Nucleus accumbens (tissue), 56 donors: Measurements from ENCODE around the gene HIRIP3.
"Not testable (repeated sequence)": the region's sequence is repeated elsewhere in the genome, so short reads cannot be mapped to it uniquely, and the experiment has no call there.

Source experiments
- DNase-seq, 56 donors: peaks; one replicate each; lab custom pipeline; 2025; lab: John Stamatoyannopoulos, UW

HIRIP3 gene

DNA sequence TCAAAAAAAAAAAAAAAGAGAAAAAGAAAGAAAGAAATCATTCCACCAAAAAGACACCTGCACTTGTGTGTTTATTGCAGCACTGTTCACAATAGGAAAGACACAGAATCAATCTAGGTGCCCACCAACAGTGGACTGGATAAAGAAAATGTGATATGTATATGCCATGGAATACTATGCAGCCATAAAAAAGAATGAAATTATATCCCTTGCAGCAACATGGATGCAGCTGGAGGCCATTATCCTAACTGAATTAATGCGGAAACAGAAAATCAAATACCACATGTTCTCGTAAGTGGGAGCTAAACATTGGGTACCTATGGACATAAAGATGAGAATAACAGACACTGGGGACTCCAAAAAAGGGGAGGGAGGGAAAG is 21.9 kb upstream of the HIRIP3 start:
- DNase-seq, result no peak

- DNase-seq, result no peak
Observed at GRCh38 chr16:30016555-30017276, 21.3 kb upstream of the HIRIP3 start.

DNA sequence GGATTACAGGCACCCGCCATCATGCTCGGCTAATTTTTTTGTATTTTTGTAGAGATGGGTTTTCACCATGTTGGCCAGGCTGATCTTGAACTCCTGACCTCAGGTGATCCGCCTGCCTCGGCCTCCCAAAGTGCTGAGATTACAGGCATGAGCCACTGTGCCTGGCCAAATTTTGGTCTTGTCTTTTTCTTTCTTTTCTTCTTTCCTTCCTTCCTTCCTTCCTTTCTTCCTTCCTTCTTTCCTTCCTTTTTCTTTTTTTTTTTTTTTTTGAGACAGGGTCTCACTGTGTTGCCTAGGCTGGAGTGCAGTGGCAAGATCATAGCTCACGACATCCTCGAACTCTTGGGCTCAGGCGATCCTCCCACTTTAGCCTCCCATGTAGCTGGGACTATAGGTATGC is 20.0 kb upstream of the HIRIP3 start:
- not testable (repeated sequence) for DNase-seq

DNA sequence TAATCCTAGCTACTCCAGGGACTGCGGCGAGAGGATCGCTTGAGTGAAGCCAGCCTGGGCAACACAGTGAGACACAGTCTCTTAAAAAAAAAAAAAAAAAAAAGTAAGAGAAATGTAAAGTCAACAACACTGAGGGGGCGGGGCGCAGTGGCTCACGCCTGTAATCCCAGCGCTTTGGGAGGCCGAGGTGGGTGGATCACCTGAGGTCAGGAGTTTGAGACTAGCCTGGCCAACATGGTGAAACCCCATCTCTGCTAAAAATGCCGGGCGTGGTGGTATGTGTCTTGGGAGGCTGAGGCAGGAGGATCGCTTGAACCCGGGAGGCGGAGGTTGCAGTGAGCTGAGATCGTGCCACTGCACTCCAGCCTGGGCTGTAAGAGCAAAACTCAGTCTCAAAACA is 17.2 kb upstream of the HIRIP3 start:
- DNase-seq, result not testable (repeated sequence)

DNA sequence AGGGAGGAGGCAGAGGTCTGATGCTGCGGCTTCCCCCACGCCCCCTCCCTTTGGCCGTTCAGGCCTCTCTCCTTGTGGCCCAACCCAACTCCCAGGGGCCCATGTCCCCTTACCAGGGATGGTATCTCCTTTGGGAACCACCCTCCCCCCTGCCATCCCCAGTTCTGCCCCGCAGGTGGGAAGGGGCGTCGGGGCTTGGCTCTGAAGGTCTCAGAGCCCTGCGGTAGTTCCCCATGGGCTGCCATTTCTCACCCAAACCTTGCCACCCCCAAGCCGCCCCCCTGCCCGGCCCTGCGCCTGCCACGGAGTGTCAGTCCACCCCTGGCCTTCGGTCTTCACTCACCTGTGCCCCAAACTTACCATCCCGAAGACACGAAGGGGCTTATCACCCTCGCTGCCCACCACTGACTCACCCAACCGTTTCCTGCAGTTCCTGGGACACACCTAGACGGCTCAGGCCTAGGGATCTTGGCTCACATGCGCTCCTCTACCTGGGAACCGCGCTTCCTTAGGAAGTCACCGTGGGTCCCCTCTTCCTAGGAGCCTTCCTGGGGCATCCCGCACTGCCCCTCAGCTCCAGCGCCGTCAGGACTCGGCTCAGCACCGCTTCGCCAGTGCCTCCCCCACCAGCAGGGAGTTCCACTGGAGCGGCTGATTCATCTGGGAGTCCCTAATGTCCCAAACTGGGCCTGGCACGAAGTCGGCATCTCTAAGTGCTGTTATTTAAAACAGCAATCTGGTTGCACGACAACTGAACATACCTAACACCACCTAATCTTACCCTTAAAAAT is 16.5 kb upstream of the HIRIP3 start:
- DNase-seq, result no peak

- DNase-seq, result peak in 11 of 56 donors; percentile 15 to 72 (median 36)
Observed at GRCh38 chr16:30010844-30011713, 15.7 kb upstream of the HIRIP3 start, which contains the start of gene DOC2A. TSS of gene DOC2A (minus strand) at chr16:30011027. CDS start at chr16:30010222, 805 bp downstream.

GRCh38 chr16:30009990-30010843 is 14.8 kb upstream of the HIRIP3 start:
- DNase-seq, result peak in 1 of 56 donors; percentile 60

DNA sequence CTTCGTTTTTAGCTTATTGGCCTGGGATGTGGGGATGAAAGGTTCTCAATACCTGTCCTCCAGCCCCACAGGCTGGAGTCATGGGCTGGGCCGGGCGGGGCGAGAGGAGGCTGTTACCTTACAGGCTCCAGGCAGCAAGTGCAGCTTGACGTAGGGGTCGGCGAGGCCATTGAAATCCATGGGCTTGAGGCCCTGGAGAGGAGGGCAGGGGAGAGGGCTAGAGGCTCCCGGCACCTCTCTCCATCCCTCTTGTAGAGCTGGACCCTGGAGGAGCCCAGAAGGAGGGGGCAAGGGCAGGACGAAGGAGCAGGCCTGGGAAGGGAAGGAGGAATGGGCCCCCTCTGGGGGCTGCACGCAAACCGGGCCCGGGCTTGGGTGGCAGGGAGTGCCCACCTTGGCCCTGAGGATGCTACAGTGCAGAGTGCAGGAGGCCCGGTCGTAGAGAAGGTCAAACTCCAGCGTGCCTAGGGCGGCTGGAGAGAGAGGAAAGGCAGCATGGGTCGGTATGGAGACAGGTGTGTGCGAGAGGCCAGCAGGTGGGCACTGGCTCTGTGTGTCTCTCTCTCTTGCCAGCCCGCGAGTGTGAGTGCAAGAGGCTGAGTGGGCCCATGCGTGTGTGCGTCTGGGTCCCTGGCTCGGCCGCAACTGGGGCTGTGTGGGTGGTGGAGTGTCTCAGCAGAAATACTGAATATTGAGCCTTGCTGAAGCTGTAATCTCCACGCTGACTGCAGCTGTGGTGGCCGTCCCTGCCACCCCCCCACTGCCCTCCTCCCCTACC is 13.9 kb upstream of the HIRIP3 start:
- DNase-seq, result no peak

- no peak for DNase-seq
Observed at GRCh38 chr16:30007378-30007895, 12.0 kb upstream of the HIRIP3 start.

GRCh38 chr16:30006659-30007377 is 11.4 kb upstream of the HIRIP3 start:
- DNase-seq, result no peak

DNA sequence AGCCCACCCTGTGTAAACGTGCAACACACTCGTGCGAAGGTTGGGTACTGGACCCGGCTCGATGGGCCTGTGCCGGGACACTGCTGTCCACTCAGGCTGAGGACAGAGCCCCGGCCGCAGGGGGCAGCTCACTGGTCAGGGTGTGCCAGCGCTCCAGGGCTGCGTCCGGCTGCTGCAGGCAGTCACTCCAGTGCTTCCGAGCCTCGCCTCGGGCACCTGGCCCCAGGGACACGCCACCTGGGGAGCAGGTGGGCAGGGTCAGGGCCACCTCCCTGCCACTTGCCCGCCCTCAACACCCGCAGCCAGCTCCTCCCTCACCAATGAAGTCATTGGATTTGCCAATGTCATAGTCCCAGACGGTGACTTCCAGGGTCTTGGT is 10.7 kb upstream of the HIRIP3 start:
- DNase-seq, result no peak

- peak in 8 of 56 donors; percentile 6 to 25 (median 12) for DNase-seq
Observed at GRCh38 chr16:30005341-30006094, 10.1 kb upstream of the HIRIP3 start.

- DNase-seq, result no peak
Observed at GRCh38 chr16:30004811-30005242, 9.4 kb upstream of the HIRIP3 start.

DNA sequence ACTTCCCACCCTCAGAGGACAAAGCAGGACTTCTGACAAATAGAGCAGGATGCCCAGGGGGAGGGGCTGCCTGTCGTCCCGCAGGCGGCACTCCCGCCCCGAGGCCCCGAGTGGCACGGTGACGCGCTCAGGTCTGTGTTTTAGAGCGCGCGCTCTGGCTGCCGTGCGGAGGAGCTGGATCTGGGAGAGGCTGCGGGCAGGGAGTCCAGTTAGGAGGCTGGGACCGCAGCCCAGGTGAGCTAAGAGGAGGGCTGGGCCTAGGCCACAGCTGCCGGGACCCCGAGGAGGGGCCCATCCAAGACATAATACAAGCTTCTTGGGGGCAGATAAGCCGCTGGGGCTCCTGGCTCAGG is 9.0 kb upstream of the HIRIP3 start:
- DNase-seq, result no peak

DNA sequence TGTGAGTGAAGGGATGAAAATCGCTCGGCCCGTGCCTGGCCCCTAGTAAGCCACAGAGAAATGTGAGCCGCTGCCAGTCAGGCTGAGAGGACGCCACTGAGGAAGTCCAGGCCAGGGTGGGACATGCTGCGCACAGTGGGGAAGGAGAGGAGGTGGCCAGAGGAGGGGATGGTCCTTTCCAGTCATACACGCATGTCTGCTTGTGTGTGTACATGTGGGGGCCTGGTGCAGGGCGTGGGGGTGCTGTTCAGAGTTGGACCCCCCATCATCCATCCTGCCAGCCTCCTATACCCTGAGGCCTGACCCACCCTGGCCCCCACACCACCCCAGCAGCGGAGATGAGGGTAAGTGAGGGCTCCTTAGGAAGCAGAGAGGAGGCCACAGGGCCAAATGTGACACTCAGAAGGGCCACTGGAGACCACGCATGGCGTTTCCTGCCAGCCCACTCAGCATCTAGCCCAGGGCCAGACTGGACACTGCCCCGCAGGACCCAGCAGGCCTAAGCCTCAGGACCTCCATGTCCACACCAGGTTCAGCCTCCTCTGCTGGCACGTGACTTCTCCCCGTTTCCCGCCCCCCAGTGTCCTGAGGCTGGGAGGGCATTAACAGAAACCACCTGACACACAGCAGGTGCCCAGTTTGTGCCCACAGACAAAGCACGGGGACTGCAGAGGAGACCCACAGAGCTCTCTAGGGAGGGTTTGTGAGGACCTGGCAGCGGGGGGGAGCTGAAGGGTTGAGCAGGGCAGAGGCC is 8.4 kb upstream of the HIRIP3 start:
- no peak for DNase-seq

- no peak for DNase-seq
Observed at GRCh38 chr16:30002614-30003346, 7.4 kb upstream of the HIRIP3 start.
